Fibroblast of lung (primary cell): ENCODE results near the gene ZNF423. TPM values are rescaled to one million over a fixed set of nuclear protein-coding genes. Genes with fewer than 3 reads are reported as not detected.

Source experiments
- DNase-seq, 2 donors: peaks; one replicate each; pipeline versions ENCODE4 v3.0.0 to v3.0.0-alpha.2; 2010; ENCODE audit warnings: low read depth in 2 of 2
- H2AFZ ChIP-seq: 2 replicates; pipeline ENCODE4 v1.5.1; 2012; ENCODE audit warnings: low read length, control low read depth, inconsistent platforms
- H3K27ac ChIP-seq: 2 replicates; pipeline ENCODE4 v1.5.1; 2011; ENCODE audit warnings: low read length, control low read depth; ENCODE audit not compliant: insufficient read depth
- H3K27me3 ChIP-seq: 2 replicates; pipeline ENCODE4 v1.5.1; 2011; ENCODE audit warnings: mild to moderate bottlenecking, low read length; ENCODE audit not compliant: control insufficient read depth, insufficient read depth
- H3K36me3 ChIP-seq: 2 replicates; pipeline ENCODE4 v1.5.1; 2011; ENCODE audit warnings: low read length; ENCODE audit not compliant: control insufficient read depth, insufficient read depth
- H3K4me1 ChIP-seq: 2 replicates; pipeline ENCODE4 v1.5.1; 2011; ENCODE audit warnings: low read length; ENCODE audit not compliant: control insufficient read depth, insufficient read depth; ENCODE audit errors: extremely low read depth
- H3K4me2 ChIP-seq: 2 replicates; pipeline ENCODE4 v1.5.1; 2011; ENCODE audit warnings: low read length, control low read depth; ENCODE audit not compliant: insufficient read depth; ENCODE audit errors: extremely low read depth
- H3K4me3 ChIP-seq, 4 experiments: fragments of 200-600 bp in 1 of 4; sonication (generic) in 1 of 4; replicated peaks in 1 of 4; 2 replicates each; pipeline ENCODE4 v1.5.1; 2011 to 2016; ENCODE audit warnings: low read length in 4 of 4, low read depth in 3 of 4, mild to moderate bottlenecking in 3 of 4, control low read depth in 2 of 4, inconsistent platforms in 1 of 4, mixed read lengths in 1 of 4; ENCODE audit not compliant: insufficient read depth in 1 of 4; ENCODE audit errors: control extremely low read depth in 1 of 4
- H3K79me2 ChIP-seq: 2 replicates; pipeline ENCODE4 v1.5.1; 2012; ENCODE audit warnings: mild to moderate bottlenecking, low read length, inconsistent platforms; ENCODE audit not compliant: control insufficient read depth, insufficient read depth
- H3K9ac ChIP-seq: 2 replicates; pipeline ENCODE4 v1.5.1; 2011; ENCODE audit warnings: mild to moderate bottlenecking, low read length, control low read depth; ENCODE audit not compliant: insufficient read depth
- H3K9me3 ChIP-seq: 2 replicates; pipeline ENCODE4 v1.5.1; 2012; ENCODE audit warnings: low read depth, low read length; ENCODE audit not compliant: control insufficient read depth, insufficient read depth
- H4K20me1 ChIP-seq: 2 replicates; pipeline ENCODE4 v1.5.1; 2011; ENCODE audit warnings: low read length; ENCODE audit not compliant: control insufficient read depth, insufficient read depth; ENCODE audit errors: extremely low read depth
- EZH2 ChIP-seq: IDR thresholded peaks from 2 replicates; pipeline ENCODE4 v1.5.1; 2012; ENCODE audit warnings: low read length, control low read depth, mild to moderate bottlenecking; ENCODE audit errors: missing control alignments
- polyA plus RNA-seq, 2 donors: library from polyadenylated mRNA; depleted of rRNA in 1 of 2; stranded (reverse) in 1 of 2; unstranded in 1 of 2; fragments of >200 nt; gene quantifications; 2 replicates each; pipeline ENCODE4 v1.2.1, GENCODE V29; 2011 to 2012; ENCODE audit warnings: missing spikeins in 1 of 2
- total RNA-seq: library from RNA; depleted of rRNA; stranded (reverse); fragments of >200 nt; gene quantifications from 2 replicates; pipeline ENCODE4 v1.2.1, GENCODE V29; 2014
- TF ChIP-seq, protein P1 (sequence below), 2 donors: IDR thresholded peaks in 1 of 2; conservative IDR thresholded peaks in 1 of 2; 1 replicate in 1 of 2; 2 replicates in 1 of 2; pipeline ENCODE4 v1.5.1; 2011 to 2012; ENCODE audit warnings: low read length in 2 of 2, control low read depth in 1 of 2, inconsistent platforms in 1 of 2, low read depth in 1 of 2, mild to moderate bottlenecking in 1 of 2

Gene ZNF423
- total and polyA plus RNA-seq, 2 donors (not counting 1 experiment from before 2014, with no cell fraction given) = 0.07 to 0.17 TPM

- no peak for DNase-seq
Measured at GRCh38 chr16:49608098-49608497, 247.8 kb downstream of the ZNF423 start.

GRCh38 chr16:49605536-49606254, 250.2 kb downstream of the ZNF423 start:
- Histone ChIP-seq H3K27ac (no peak overlapping the region), H3K9ac (no peak overlapping the region), H3K4me2 (no peak overlapping the region), H3K36me3 (no peaks in the 10 kb centered on the region), H2AFZ (no peak overlapping the region), H3K27me3 (no peaks in the 10 kb centered on the region), H3K9me3 (no peaks in the 10 kb centered on the region), H3K4me1 (no peaks in the 10 kb centered on the region), H3K79me2 (no peaks in the 10 kb centered on the region), H3K4me3 (no peak overlapping the region), H4K20me1 (no peaks in the 10 kb centered on the region)
- no peak for TF ChIP-seq EZH2
- TF ChIP-seq, protein P1, sequence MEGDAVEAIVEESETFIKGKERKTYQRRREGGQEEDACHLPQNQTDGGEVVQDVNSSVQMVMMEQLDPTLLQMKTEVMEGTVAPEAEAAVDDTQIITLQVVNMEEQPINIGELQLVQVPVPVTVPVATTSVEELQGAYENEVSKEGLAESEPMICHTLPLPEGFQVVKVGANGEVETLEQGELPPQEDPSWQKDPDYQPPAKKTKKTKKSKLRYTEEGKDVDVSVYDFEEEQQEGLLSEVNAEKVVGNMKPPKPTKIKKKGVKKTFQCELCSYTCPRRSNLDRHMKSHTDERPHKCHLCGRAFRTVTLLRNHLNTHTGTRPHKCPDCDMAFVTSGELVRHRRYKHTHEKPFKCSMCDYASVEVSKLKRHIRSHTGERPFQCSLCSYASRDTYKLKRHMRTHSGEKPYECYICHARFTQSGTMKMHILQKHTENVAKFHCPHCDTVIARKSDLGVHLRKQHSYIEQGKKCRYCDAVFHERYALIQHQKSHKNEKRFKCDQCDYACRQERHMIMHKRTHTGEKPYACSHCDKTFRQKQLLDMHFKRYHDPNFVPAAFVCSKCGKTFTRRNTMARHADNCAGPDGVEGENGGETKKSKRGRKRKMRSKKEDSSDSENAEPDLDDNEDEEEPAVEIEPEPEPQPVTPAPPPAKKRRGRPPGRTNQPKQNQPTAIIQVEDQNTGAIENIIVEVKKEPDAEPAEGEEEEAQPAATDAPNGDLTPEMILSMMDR (conservative IDR thresholded peaks at IDR 0.05 in 1 of 2, IDR thresholded peaks at IDR 0.05 in 1 of 2; ENCODE audit: low read depth in 1 of 2, low read length in 2 of 2) = no peak
- DNase-seq = no peak

More at GRCh38 chr16:49608098-49608497, 247.8 kb downstream of the ZNF423 start:
- Histone ChIP-seq H2AFZ (no peak overlapping the region), H3K36me3 (no peaks in the 10 kb centered on the region), H3K9ac (no peak overlapping the region), H3K27ac (no peak overlapping the region), H3K79me2 (no peaks in the 10 kb centered on the region), H3K4me2 (no peak overlapping the region), H3K4me3 (no peak overlapping the region), H3K9me3 (no peaks in the 10 kb centered on the region), H3K27me3 (no peaks in the 10 kb centered on the region), H3K4me1 (no peaks in the 10 kb centered on the region), H4K20me1 (no peaks in the 10 kb centered on the region)
- TF ChIP-seq EZH2 = no peak
- TF ChIP-seq, protein P1 (conservative IDR thresholded peaks at IDR 0.05 in 1 of 2, IDR thresholded peaks at IDR 0.05 in 1 of 2; ENCODE audit: low read depth in 1 of 2, low read length in 2 of 2) = no peak

DNA sequence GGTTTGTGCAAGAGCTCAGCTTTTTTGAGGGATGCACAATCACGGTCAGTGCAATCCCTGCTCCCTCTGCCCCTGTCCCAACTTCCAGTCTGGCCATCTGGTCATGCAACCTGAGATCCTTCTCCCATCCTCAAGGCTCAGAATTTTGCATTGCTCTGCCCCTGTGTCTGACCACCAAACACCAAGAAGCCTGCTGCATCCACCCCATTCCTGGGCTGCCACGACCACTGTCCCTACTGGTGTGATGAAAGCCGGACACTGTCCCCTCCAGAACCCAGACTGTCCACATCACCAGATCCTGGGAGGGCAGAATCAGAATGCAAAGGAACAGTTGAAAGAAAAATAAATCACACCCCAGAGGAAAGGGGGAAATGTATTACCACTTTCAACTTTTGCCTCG, 251.3 kb downstream of the ZNF423 start:
- no peak for TF ChIP-seq EZH2
- TF ChIP-seq, protein P1 (conservative IDR thresholded peaks at IDR 0.05 in 1 of 2, IDR thresholded peaks at IDR 0.05 in 1 of 2; ENCODE audit: low read depth in 1 of 2, low read length in 2 of 2) = no peak
- Histone ChIP-seq H3K4me3 (no peak overlapping the region), H3K27ac (no peak overlapping the region), H3K36me3 (no peaks in the 10 kb centered on the region), H3K79me2 (no peaks in the 10 kb centered on the region), H4K20me1 (no peaks in the 10 kb centered on the region), H2AFZ (no peak overlapping the region), H3K27me3 (no peaks in the 10 kb centered on the region), H3K9ac (no peak overlapping the region), H3K9me3 (no peaks in the 10 kb centered on the region), H3K4me2 (no peak overlapping the region), H3K4me1 (no peaks in the 10 kb centered on the region)
- no peak for DNase-seq
